BLaER1 treated with 17β-estradiol and CSF1 and Interleukin-3, amounts not matched to agents 10 nM and 100 nM (cell line): ENCODE results near the gene PAX2.

Source experiments
- H3K27ac ChIP-seq, 11 experiments: shearing (Covaris generic); formaldehyde crosslinking; 2 replicates each; pipeline ENCODE4 v1.8.1; 2022
- H3K27me3 ChIP-seq, 11 experiments: shearing (Covaris generic); formaldehyde crosslinking; 2 replicates each; pipeline ENCODE4 v1.8.1; 2022
- H3K36me3 ChIP-seq, 11 experiments: shearing (Covaris generic); formaldehyde crosslinking; 2 replicates each; pipeline ENCODE4 v1.8.1; 2022
- H3K4me1 ChIP-seq, 10 experiments: shearing (Covaris generic); formaldehyde crosslinking; 2 replicates each; pipeline ENCODE4 v1.8.1; 2022
- H3K4me2 ChIP-seq, 11 experiments: shearing (Covaris generic); formaldehyde crosslinking; 2 replicates each; pipeline ENCODE4 v1.8.1; 2022
- H3K4me3 ChIP-seq, 10 experiments: shearing (Covaris generic); formaldehyde crosslinking; 2 replicates each; pipeline ENCODE4 v1.8.1; 2022
- H3K9ac ChIP-seq, 11 experiments: shearing (Covaris generic); formaldehyde crosslinking; 2 replicates each; pipeline ENCODE4 v1.8.1; 2022
- H3K9me3 ChIP-seq, 11 experiments: shearing (Covaris generic); formaldehyde crosslinking; replicated peaks in 1 of 11; 2 replicates each; pipeline ENCODE4 v1.8.1; 2022
- H4K20me1 ChIP-seq, 11 experiments: shearing (Covaris generic); formaldehyde crosslinking; 2 replicates each; pipeline ENCODE4 v1.8.1; 2022
- Cebpa-rat ChIP-seq, 11 experiments: shearing (Covaris generic); IDR thresholded peaks; 2 replicates each; pipeline ENCODE4 v1.8.1; 2022

PAX2 gene

DNA sequence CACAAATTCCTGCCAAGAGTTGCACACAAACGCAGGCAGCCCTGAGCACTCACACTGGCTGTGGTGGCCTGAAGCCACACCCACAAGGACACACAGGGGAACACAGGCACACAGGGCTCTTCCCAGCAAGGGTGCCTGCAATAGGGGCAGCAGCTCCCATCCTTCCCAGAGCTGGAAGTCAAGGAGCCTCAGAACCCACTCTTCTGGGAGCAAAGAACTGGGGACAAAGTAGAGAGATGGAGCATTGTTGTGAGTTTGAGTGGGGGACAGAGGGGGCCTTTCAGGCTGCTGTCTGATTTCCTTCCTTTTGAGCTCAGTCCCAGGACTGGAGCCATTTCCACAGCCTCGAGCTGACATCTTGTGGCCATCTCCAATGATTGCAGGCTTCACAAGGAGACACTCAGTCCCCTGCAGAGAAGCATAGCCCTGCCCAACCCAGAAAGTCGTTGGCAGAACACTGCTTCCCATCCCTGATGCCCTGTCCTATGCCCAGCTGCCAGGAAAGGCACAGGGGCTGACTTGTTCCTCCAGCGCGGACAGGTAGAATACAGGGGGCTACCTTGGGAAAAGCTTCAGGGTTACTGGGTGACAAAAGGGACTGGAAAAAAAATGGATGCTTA lies 133.0 kb downstream of the PAX2 start:
- Histone ChIP-seq H3K36me3 (no peaks in the 10 kb centered on the region), H3K9ac (no peak overlapping the region), H3K9me3 (no peaks in the 10 kb centered on the region), H3K27me3 (no peaks in the 10 kb centered on the region), H3K4me2 (peak overlapping the region in 4 of 11 experiments; percentile 8 to 50 (median 18); a peak in 3 of 22 replicates), H3K4me3 (no peak overlapping the region), H4K20me1 (no peaks in the 10 kb centered on the region), H3K27ac (no peak overlapping the region), H3K4me1 (peaks cover 0 to 22% (median 13%) of the 10 kb centered on the region in 10 experiments; a peak in 15 of 20 replicates)
- TF ChIP-seq Cebpa-rat (IDR thresholded peaks at IDR 0.05) = no peak
